ENCODE data around the gene PHTF1. TPM values are rescaled to one million over a fixed set of nuclear protein-coding genes. Genes with fewer than 3 reads are reported as not detected.

The PHTF1 gene
- total RNA-seq, 4 donors from 2014 or later: 10.2 to 13.3 (median 11.8) TPM

- Histone ChIP-seq H3K27me3 (no peaks in the 10 kb centered on the region), H3K27ac (replicated peaks in 1 of 4) (no peak overlapping the region), H3K4me1 (peaks cover 0 to 8% (median 7%) of the 10 kb centered on the region in 4 donors), H3K4me3 (no peak overlapping the region), H3K9me3 (no peaks in the 10 kb centered on the region), H3K36me3 (peaks cover 7 to 26% (median 16%) of the 10 kb centered on the region in 4 donors)
- 97% methylated on average over 1 of the region's 1 CpG for WGBS
- TF ChIP-seq POLR2AphosphoS5 (IDR thresholded peaks at IDR 0.05): no peak
- TF ChIP-seq CTCF (IDR thresholded peaks at IDR 0.05): no peak
- TF ChIP-seq POLR2A (IDR thresholded peaks at IDR 0.05; ENCODE audit: low read depth): no peak
- no peak for TF ChIP-seq EP300 (IDR thresholded peaks at IDR 0.05)
- no peak for DNase-seq (ENCODE audit: extremely low spot score)
- intact Hi-C loops (cut with DNase I): no loop called here
These were observed 84.7 kb downstream of the PHTF1 start for GRCh38 chr1:113674591-113674990.

- Histone ChIP-seq H3K27ac (replicated peaks in 1 of 4) (no peak overlapping the region), H3K4me1 (peaks cover 0 to 6% (median 4%) of the 10 kb centered on the region in 4 donors), H3K36me3 (peaks cover 7 to 26% (median 16%) of the 10 kb centered on the region in 4 donors), H3K9me3 (no peaks in the 10 kb centered on the region), H3K4me3 (no peak overlapping the region), H3K27me3 (no peaks in the 10 kb centered on the region)
- 85% methylated on average over 4 of the region's 4 CpGs for WGBS
- intact Hi-C loops (cut with DNase I): no loop called here
- no peak for DNase-seq (ENCODE audit: extremely low spot score)
- TF ChIP-seq CTCF (IDR thresholded peaks at IDR 0.05): no peak
- TF ChIP-seq POLR2A (IDR thresholded peaks at IDR 0.05; ENCODE audit: low read depth): no peak
- TF ChIP-seq POLR2AphosphoS5 (IDR thresholded peaks at IDR 0.05): no peak
- no peak for TF ChIP-seq EP300 (IDR thresholded peaks at IDR 0.05)
These were observed 86.8 kb downstream of the PHTF1 start for GRCh38 chr1:113672491-113672890.

GRCh38 chr1:113670650-113671049 is 88.6 kb downstream of the PHTF1 start:
- intact Hi-C loops (cut with DNase I): no loop called here
- Histone ChIP-seq H3K4me3 (no peak overlapping the region), H3K4me1 (no peaks in the 10 kb centered on the region), H3K9me3 (no peaks in the 10 kb centered on the region), H3K36me3 (peaks cover 7 to 29% (median 19%) of the 10 kb centered on the region in 4 donors), H3K27me3 (no peaks in the 10 kb centered on the region), H3K27ac (replicated peaks in 1 of 4) (no peak overlapping the region)
- DNase-seq (ENCODE audit: extremely low spot score): no peak
- TF ChIP-seq EP300 (IDR thresholded peaks at IDR 0.05) (no peak), POLR2AphosphoS5 (IDR thresholded peaks at IDR 0.05) (no peak), CTCF (IDR thresholded peaks at IDR 0.05) (no peak), POLR2A (IDR thresholded peaks at IDR 0.05; ENCODE audit: low read depth) (no peak)
- WGBS: 100% methylated on average over 1 of the region's 1 CpG

GRCh38 chr1:113669988-113670387 is 89.3 kb downstream of the PHTF1 start:
- no peak for DNase-seq (ENCODE audit: extremely low spot score)
- 94% methylated on average over 1 of the region's 1 CpG for WGBS
- intact Hi-C loops (cut with DNase I): no loop called here

More at GRCh38 chr1:113669988-113670387, 89.3 kb downstream of the PHTF1 start:
- H3K4me1 ChIP-seq: no peaks in the 10 kb centered on the region
- H3K36me3 ChIP-seq: peaks cover 7 to 29% (median 19%) of the 10 kb centered on the region in 4 donors
- TF ChIP-seq CTCF (IDR thresholded peaks at IDR 0.05) (no peak), POLR2A (IDR thresholded peaks at IDR 0.05; ENCODE audit: low read depth) (no peak), POLR2AphosphoS5 (IDR thresholded peaks at IDR 0.05) (no peak), EP300 (IDR thresholded peaks at IDR 0.05) (no peak)
- no peaks in the 10 kb centered on the region for H3K9me3 ChIP-seq
- no peak overlapping the region for H3K27ac ChIP-seq (replicated peaks in 1 of 4)
- H3K27me3 ChIP-seq: no peaks in the 10 kb centered on the region
- H3K4me3 ChIP-seq: no peak overlapping the region

Measured in esophagus muscularis mucosa (tissue), 4 donors.